ENCODE measurements around the gene EBF4. TPM values are rescaled to one million over a fixed set of nuclear protein-coding genes. Genes with fewer than 3 reads are reported as not detected.
A peak's percentile ranks its signal among the peaks of the same experiment; 100 is the strongest.

EBF4 gene
- polyA plus RNA-seq, 1 experiment: 0.60 TPM

- CTCF ChIA-PET: no interaction called here
- POLR2A ChIA-PET: no interaction called here
- no peak for TF ChIP-seq CTCF (IDR thresholded peaks at IDR 0.05; ENCODE audit: low read depth, low read length)
- H3K27me3 ChIP-seq (ENCODE audit: control insufficient read depth, insufficient read depth, low read length): no peaks in the 10 kb centered on the region
- H3K9me3 ChIP-seq (ENCODE audit: control insufficient read depth, insufficient read depth, low read length): no peaks in the 10 kb centered on the region
- no peak overlapping the region for H3K27ac ChIP-seq (ENCODE audit: low read depth, low read length)
- no peak overlapping the region for H3K4me3 ChIP-seq (ENCODE audit: low read depth, low read length)
- no peak for DNase-seq (ENCODE audit: low read depth, low spot score)
These were observed 33.9 kb upstream of the EBF4 start for GRCh38 chr20:2658414-2659354.

- CTCF ChIA-PET: no interaction called here
- TF ChIP-seq CTCF (IDR thresholded peaks at IDR 0.05; ENCODE audit: low read depth, low read length): no peak
These were observed 33.0 kb upstream of the EBF4 start for GRCh38 chr20:2659547-2659946.

GRCh38 chr20:2663364-2663886 lies 29.2 kb upstream of the EBF4 start:
- no peak for DNase-seq (ENCODE audit: low read depth, low spot score)
- POLR2A ChIA-PET: interaction anchor here (3.3 kb wide), 1 partner anchor 11 kb away, joined by 30 read pairs; the partner anchor contains the start of gene NOP56
- Histone ChIP-seq H3K4me3 (ENCODE audit: low read depth, low read length) (peak overlapping the region; percentile 98), H3K27ac (ENCODE audit: low read depth, low read length) (peak overlapping the region; percentile 13), H3K27me3 (ENCODE audit: control insufficient read depth, insufficient read depth, low read length) (peaks cover 4% of the 10 kb centered on the region), H3K9me3 (ENCODE audit: control insufficient read depth, insufficient read depth, low read length) (no peaks in the 10 kb centered on the region)
- TF ChIP-seq CTCF (IDR thresholded peaks at IDR 0.05; ENCODE audit: low read depth, low read length): no peak
- CTCF ChIA-PET: no interaction called here

More at GRCh38 chr20:2659547-2659946, 33.0 kb upstream of the EBF4 start:
- POLR2A ChIA-PET: no interaction called here
- Histone ChIP-seq H3K9me3 (ENCODE audit: control insufficient read depth, insufficient read depth, low read length) (no peaks in the 10 kb centered on the region), H3K4me3 (ENCODE audit: low read depth, low read length) (no peak overlapping the region), H3K27me3 (ENCODE audit: control insufficient read depth, insufficient read depth, low read length) (no peaks in the 10 kb centered on the region), H3K27ac (ENCODE audit: low read depth, low read length) (no peak overlapping the region)
- no peak for DNase-seq (ENCODE audit: low read depth, low spot score)

- CTCF ChIA-PET: no interaction called here
- Histone ChIP-seq H3K9me3 (ENCODE audit: control insufficient read depth, insufficient read depth, low read length) (no peaks in the 10 kb centered on the region), H3K27ac (ENCODE audit: low read depth, low read length) (peak within 1 kb of the TSS; percentile 93), H3K27me3 (ENCODE audit: control insufficient read depth, insufficient read depth, low read length) (peaks cover 8% of the 10 kb centered on the region), H3K4me3 (ENCODE audit: low read depth, low read length) (peak within 1 kb of the TSS; percentile 98)
- peak; percentile 84 for DNase-seq (ENCODE audit: low read depth, low spot score)
- POLR2A ChIA-PET: interaction anchor here (0.9 to 3.3 kb wide), 2 partner anchors 12 to 142 kb away, joined by 3 to 30 read pairs; partner anchors contain the start of gene NOP56
- no peak for TF ChIP-seq CTCF (IDR thresholded peaks at IDR 0.05; ENCODE audit: low read depth, low read length)
These were observed 28.5 kb upstream of the EBF4 start, which contains the start of gene IDH3B for GRCh38 chr20:2663887-2664719. Gene IDH3B, minus strand, starts transcription at chr20:2664216. Its CDS starts 28 bp downstream, at chr20:2664188.
